HepG2 (cell line): Measurements from ENCODE around the gene CD7. TPM values are rescaled to one million over a fixed set of nuclear protein-coding genes. Genes with fewer than 3 reads are reported as not detected.
A peak's percentile ranks its signal among the peaks of the same experiment; 100 is the strongest.

ENCODE experiments used
- ATF1 ChIP-seq: IDR thresholded peaks from 2 replicates; pipeline ENCODE4 v1.6.1; 2016; ENCODE audit warnings: mild to moderate bottlenecking, control low read depth
- EP300 ChIP-seq, 3 experiments: sonication (generic) in 1 of 3; formaldehyde crosslinking in 1 of 3; IDR thresholded peaks; 2 replicates each; pipeline versions ENCODE4 v1.5.1 to v1.6.1; 2011 to 2020; ENCODE audit warnings: low read depth in 2 of 3, low read length in 2 of 3, borderline replicate concordance in 1 of 3, improper control_type of control experiment in 1 of 3, mild to moderate bottlenecking in 1 of 3, missing genetic modification reagents in 1 of 3, moderate library complexity in 1 of 3
- FOXC1 ChIP-seq: sonication (generic); formaldehyde crosslinking; IDR thresholded peaks from 2 replicates; pipeline ENCODE4 v1.8.0; 2022; ENCODE audit warnings: mild to moderate bottlenecking, missing genetic modification reagents, borderline replicate concordance
- GABPA ChIP-seq, 2 experiments: IDR thresholded peaks; 2 replicates each; pipeline ENCODE4 v1.6.1; 2011 to 2016; ENCODE audit warnings: low read depth in 2 of 2, low read length in 1 of 2, missing biosample characterization in 1 of 2, missing genetic modification characterization in 1 of 2
- IKZF5 ChIP-seq: IDR thresholded peaks from 2 replicates; pipeline ENCODE4 v1.6.1; 2018; ENCODE audit warnings: missing genetic modification reagents, mild to moderate bottlenecking, missing compliant biosample characterization
- JUN ChIP-seq: sonication (generic); formaldehyde crosslinking; IDR thresholded peaks from 2 replicates; pipeline ENCODE4 v1.4.0; 2020; ENCODE audit warnings: mild to moderate bottlenecking, missing genetic modification reagents
- KDM4B ChIP-seq: sonication (generic); formaldehyde crosslinking; IDR thresholded peaks from 2 replicates; pipeline ENCODE4 v1.4.0; 2020; ENCODE audit warnings: missing genetic modification reagents
- MAF1 ChIP-seq: sonication (generic); formaldehyde crosslinking; IDR thresholded peaks from 2 replicates; pipeline ENCODE4 v1.5.0; 2020; ENCODE audit warnings: missing genetic modification reagents, borderline replicate concordance
- MAFG ChIP-seq: sonication (generic); formaldehyde crosslinking; IDR thresholded peaks from 2 replicates; pipeline ENCODE4 v1.5.1; 2020; ENCODE audit warnings: mild to moderate bottlenecking, missing genetic modification reagents
- MXD4 ChIP-seq: IDR thresholded peaks from 2 replicates; pipeline ENCODE4 v1.6.1; 2016; ENCODE audit warnings: mild to moderate bottlenecking, missing biosample characterization, missing genetic modification reagents
- MXI1 ChIP-seq: IDR thresholded peaks from 3 replicates; pipeline ENCODE4 v1.6.1; 2012; ENCODE audit warnings: low read depth, low read length, inconsistent platforms, borderline replicate concordance
- NFKB2 ChIP-seq: sonication (generic); formaldehyde crosslinking; IDR thresholded peaks from 2 replicates; pipeline ENCODE4 v1.4.0; 2020; ENCODE audit warnings: missing genetic modification reagents, borderline replicate concordance
- NFRKB ChIP-seq: fragments of 450-650 bp; IDR thresholded peaks from 2 replicates; pipeline ENCODE4 v1.6.1; 2017
- ONECUT2 ChIP-seq: sonication (generic); formaldehyde crosslinking; IDR thresholded peaks from 2 replicates; pipeline ENCODE4 v1.4.0; 2020; ENCODE audit warnings: missing genetic modification reagents
- PHF21A ChIP-seq: sonication (generic); formaldehyde crosslinking; IDR thresholded peaks from 2 replicates; pipeline ENCODE4 v1.5.0; 2020; ENCODE audit warnings: mild to moderate bottlenecking, missing genetic modification reagents
- SIX4 ChIP-seq: sonication (generic); formaldehyde crosslinking; IDR thresholded peaks from 2 replicates; pipeline ENCODE4 v1.4.0; 2020; ENCODE audit warnings: missing genetic modification reagents
- SOX5 ChIP-seq: IDR thresholded peaks from 2 replicates; pipeline ENCODE4 v1.6.1; 2016; ENCODE audit warnings: borderline replicate concordance
- YEATS4 ChIP-seq: sonication (generic); formaldehyde crosslinking; IDR thresholded peaks from 2 replicates; pipeline ENCODE4 v1.4.0; 2020; ENCODE audit warnings: missing genetic modification reagents, borderline replicate concordance
- ZBTB49 ChIP-seq: sonication (generic); formaldehyde crosslinking; IDR thresholded peaks from 2 replicates; pipeline ENCODE4 v1.4.0; 2020; ENCODE audit warnings: missing genetic modification reagents, borderline replicate concordance
- ZMYM4 ChIP-seq: sonication (generic); formaldehyde crosslinking; IDR thresholded peaks from 2 replicates; pipeline ENCODE4 v1.8.1; 2023; ENCODE audit warnings: mild to moderate bottlenecking, missing genetic modification reagents
- ZNF10 ChIP-seq: sonication (generic); formaldehyde crosslinking; IDR thresholded peaks from 2 replicates; pipeline ENCODE4 v1.4.0; 2020; ENCODE audit warnings: mild to moderate bottlenecking, low read depth, missing genetic modification reagents, borderline replicate concordance
- ZNF383 ChIP-seq: sonication (generic); formaldehyde crosslinking; IDR thresholded peaks from 2 replicates; pipeline ENCODE4 v1.4.0; 2020; ENCODE audit warnings: missing genetic modification reagents, mild to moderate bottlenecking, borderline replicate concordance
- ZNF564 ChIP-seq: sonication (generic); formaldehyde crosslinking; IDR thresholded peaks from 2 replicates; pipeline ENCODE4 v1.8.1; 2023; ENCODE audit warnings: mild to moderate bottlenecking, missing genetic modification reagents
- ZNF569 ChIP-seq: sonication (generic); formaldehyde crosslinking; IDR thresholded peaks from 2 replicates; pipeline ENCODE4 v1.5.0; 2020; ENCODE audit warnings: mild to moderate bottlenecking, missing genetic modification reagents, moderate library complexity, borderline replicate concordance
- ZNF619 ChIP-seq: sonication (generic); formaldehyde crosslinking; IDR thresholded peaks from 2 replicates; pipeline ENCODE4 v1.4.0; 2020; ENCODE audit warnings: mild to moderate bottlenecking, missing genetic modification reagents
- polyA plus RNA-seq, 8 experiments: library from polyadenylated mRNA; depleted of rRNA in 3 of 8; stranded (reverse) in 7 of 8; unstranded in 1 of 8; fragments of >200 nt; fragmentation: Illumina TruSeq in 4 of 8; extraction: Trizol in 4 of 8; gene quantifications; 2 replicates each; pipeline versions ENCODE4 v1.2.1 to v1.2.3, GENCODE V29; 2011 to 2016; ENCODE audit warnings: low read depth in 4 of 8, missing spikeins in 1 of 8, mixed read lengths in 1 of 8; ENCODE audit not compliant: insufficient read depth in 1 of 8
- total RNA-seq, 5 experiments: library from RNA; depleted of rRNA; stranded (reverse); fragments of >200 nt; fragmentation: Illumina TruSeq; extraction: Trizol; gene quantifications; 2 replicates each; pipeline ENCODE4 v1.2.3, GENCODE V29; 2016; ENCODE audit warnings: low read depth in 1 of 5

Gene CD7
- total and polyA plus RNA-seq, 2 of the 13 experiments (the other 11 are each of a cell fraction or from before 2014, with no cell fraction given): 67.6 to 76.4 TPM

- peak; percentile 80; the same call in 1 of the 2 replicates for TF ChIP-seq SOX5 (CRISPR knock-in tag)
- no peak for TF ChIP-seq GABPA (IDR thresholded peaks at IDR 0.05; ENCODE audit: low read depth, low read length)
- peak; percentile 54; the same call in 1 of the 2 replicates for TF ChIP-seq GABPA (CRISPR knock-in tag; IDR thresholded peaks at IDR 0.05; ENCODE audit: low read depth)
- peak; percentile 75; the same call in 1 of the 2 replicates for TF ChIP-seq SIX4 (CRISPR knock-in tag)
- peak; percentile 85; the same call in 1 of the 3 replicates for TF ChIP-seq MXI1
- TF ChIP-seq NFKB2 (CRISPR knock-in tag): peak; percentile 77; the same call in 1 of the 2 replicates
- TF ChIP-seq ZNF564 (CRISPR knock-in tag): peak; percentile 71; the same call in 1 of the 2 replicates
- no peak for TF ChIP-seq ZNF383
- peak; percentile 74; the same call in 1 of the 2 replicates for TF ChIP-seq ZMYM4 (CRISPR knock-in tag)
- peak; percentile 80; the same call in 1 of the 2 replicates for TF ChIP-seq ZNF619
- TF ChIP-seq ZBTB49 (CRISPR knock-in tag): no peak
- TF ChIP-seq ONECUT2 (CRISPR knock-in tag): 0 out of 2 replicates have a peak, but pooled peaks have one; percentile 42
- TF ChIP-seq IKZF5 (CRISPR knock-in tag): peak; percentile 98
- no peak for TF ChIP-seq MAFG (CRISPR knock-in tag)
- TF ChIP-seq NFRKB: no peak
- TF ChIP-seq MXD4 (CRISPR knock-in tag): peak; percentile 90
- TF ChIP-seq YEATS4 (CRISPR knock-in tag): peak; percentile 77
- 0 out of 2 replicates have a peak, but pooled peaks have one; percentile 33 for TF ChIP-seq ZNF10 (CRISPR knock-in tag)
- peak; percentile 100 for TF ChIP-seq JUN (CRISPR knock-in tag)
- no peak for TF ChIP-seq ZNF569 (CRISPR knock-in tag)
- peak; percentile 87; the same call in 1 of the 2 replicates for TF ChIP-seq MAF1 (CRISPR knock-in tag)
- no peak for TF ChIP-seq FOXC1 (CRISPR knock-in tag)
- peak; percentile 84 to 90 for TF ChIP-seq EP300 (IDR thresholded peaks at IDR 0.05; ENCODE audit: low read depth in 2 of 2, low read length in 2 of 2)
- TF ChIP-seq EP300 (CRISPR knock-in tag; IDR thresholded peaks at IDR 0.05; ENCODE audit: borderline replicate concordance): peak; percentile 75; the same call in 1 of the 2 replicates
- TF ChIP-seq KDM4B (CRISPR knock-in tag): peak; percentile 95
- peak; percentile 34; the same call in 1 of the 2 replicates for TF ChIP-seq ATF1
- TF ChIP-seq PHF21A (CRISPR knock-in tag): peak; percentile 99
Measured at GRCh38 chr17:82267575-82268379, 49.6 kb downstream of the CD7 start (continued).
